SK-N-DZ (cell line): Measurements from ENCODE around the gene MAN1C1.
"Not testable (repeated sequence)": the region's sequence is repeated elsewhere in the genome, so short reads cannot be mapped to it uniquely, and the experiment has no call there.

Experiments used
- DNase-seq: peaks from one replicate; pipeline ENCODE4 v3.0.0-alpha.2; 2015; ENCODE audit warnings: low spot score

MAN1C1 gene

DNA sequence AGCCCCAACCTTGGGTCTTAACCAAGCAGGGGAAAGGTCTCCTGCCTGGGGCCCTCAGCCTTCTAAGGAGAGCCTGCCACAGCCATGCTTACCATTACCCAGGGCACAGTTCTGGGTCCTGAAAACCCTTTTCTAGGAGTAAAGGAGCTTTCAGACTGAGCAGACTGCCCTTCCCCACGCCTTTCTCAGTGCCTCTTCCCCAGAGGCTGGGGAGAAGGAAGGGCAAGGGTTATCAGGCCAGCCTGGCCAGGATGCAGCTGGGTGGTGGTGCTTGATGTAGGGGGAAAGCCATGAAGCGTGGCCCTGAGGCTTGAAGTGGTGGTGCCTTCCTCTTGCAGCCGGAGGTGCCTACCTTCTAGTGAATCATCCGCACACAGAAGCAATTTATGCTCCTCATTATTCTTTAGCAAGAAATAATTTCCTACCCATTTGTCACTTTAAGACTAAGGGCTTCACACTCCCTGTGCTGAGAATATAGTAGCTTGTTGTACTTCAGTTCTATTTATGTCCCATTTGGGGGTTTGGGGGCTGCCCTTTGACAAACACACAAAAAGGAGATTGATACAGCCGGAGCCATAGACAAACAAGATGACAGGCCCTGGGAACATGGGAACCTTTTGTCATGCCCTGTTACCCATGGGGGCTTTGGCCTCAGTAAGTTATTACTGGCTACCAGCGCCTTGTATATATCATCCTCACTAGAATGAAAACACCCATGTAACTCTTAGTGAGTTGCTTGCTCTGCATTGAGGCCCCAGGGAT lies 40.7 kb downstream of the MAN1C1 start:
- DNase-seq: no peak

DNA sequence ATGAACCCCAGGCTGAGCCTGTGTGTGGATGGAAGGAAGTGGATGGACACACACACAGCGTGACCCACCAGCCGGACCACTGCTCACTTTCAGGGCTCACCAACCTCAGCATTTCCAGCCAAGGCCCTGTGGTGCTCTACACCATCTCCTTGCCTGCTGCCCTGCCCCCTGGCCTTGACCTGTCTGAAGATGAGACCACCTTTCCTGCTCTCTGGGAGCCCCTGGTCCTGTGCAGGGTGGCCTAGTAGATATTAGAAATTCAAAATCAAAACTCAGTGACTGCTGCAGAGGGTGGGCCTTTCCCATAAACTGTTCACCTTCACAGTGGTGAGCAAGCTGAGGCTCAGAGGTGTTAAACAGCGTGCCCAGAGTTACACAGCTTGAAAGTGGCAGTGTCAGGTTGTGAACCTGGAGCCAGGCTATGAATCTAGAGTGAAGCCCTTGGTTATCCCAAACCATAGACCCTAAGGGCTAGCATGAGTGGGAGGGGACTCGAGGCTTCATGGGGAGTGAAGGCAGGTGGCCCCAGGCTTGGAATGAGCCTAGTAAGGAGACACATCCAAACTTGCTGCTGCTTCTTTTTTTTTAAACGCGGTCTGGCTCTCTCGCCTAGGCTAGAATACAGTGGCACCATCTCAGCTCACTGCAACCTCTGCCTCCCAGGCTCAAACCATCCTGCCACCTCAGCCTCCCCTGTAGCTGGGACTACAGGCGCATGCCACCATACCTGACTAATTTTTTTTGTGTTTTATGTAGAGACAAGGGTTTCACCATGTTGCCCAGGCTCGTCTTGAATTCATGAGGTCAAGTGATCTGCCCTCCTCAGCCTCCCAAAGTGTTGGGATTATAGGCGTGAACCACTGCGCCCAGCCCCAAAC lies 41.5 kb downstream of the MAN1C1 start:
- no peak for DNase-seq

DNA sequence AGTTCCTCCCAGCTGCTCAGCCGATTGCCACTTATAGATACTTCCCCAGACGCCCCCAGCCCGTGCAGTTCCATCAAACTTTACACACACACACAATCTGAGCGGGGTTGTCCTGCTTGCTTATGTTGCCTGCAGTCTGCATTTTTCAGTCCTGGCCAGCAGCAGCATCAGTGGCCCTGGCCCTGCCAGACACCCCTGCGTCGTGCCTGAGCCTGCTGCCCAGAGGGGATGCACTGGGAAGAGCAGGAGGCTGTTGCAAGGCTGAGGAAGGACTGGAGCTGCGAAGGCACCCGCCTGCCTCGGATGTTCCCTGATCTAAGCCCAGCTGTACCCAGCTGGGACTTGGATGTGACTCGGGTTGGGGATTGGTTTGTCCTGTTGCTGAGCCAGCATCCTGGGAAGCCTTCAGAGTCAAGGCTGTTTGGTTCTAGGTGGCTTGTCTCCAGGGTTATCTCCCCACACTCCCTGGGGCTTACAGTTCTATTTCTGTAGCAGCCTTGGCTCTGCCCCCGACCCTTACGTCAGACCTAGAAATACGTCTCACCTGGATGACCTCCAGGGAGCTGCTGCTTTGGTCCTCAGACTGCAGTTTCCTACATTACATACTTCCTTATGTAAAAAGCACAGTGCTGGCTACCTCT lies 42.3 kb downstream of the MAN1C1 start:
- peak; percentile 10 for DNase-seq

DNA sequence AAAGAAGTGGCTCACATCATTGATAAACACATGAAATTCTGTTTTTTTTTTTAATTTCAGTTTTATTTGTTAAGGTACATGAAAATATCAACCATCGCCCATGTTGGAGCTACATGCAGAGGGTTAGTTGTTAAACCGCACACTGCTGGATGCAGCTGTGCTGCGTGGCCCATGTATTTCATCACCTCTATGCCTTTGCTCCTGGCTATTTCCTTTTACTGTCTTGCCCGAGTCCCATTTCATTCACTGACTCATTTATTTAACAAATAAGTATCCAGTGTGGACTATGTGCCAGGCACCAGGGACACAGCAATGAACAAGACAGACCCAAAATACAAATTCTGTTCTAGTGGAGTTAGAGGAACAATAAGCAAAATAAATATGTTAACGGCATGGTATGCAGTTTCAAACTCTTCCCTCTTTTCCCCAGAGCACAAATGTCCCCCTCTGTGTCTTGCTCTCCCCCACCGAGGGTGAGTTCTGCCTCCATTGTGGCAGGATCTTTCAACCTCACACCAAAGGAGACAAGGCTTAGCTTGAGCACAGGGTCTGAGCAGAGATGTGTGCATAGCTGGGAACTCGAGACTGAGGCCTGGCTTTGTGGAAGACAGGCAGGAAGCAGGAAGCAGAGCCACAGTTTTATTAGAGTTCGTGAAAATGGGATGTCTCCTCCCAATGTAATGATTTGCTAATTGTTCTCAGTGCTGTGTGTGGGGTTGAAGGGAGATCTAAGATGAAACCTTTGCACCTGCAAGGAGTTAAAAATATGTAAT lies 44.6 kb downstream of the MAN1C1 start:
- DNase-seq: no peak

DNA sequence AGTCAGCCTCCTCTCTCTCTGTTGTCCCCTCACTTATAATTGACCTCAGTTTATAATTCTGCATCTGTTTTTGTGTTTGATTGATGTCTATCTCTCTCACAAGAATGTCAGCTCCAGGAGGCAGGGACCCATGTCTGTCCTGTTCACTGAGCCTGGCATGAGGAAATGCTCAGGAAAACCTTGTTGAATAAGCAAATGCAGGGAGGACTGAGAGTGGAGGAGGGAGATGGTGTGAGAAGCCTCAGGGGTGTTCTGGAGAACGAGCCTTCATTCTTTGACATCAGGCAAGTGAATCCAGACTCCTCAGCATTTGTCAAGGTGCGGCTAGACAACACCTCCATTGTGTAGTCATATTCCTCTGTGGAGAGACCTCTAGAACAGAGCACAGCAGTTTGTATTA lies 45.5 kb downstream of the MAN1C1 start:
- DNase-seq: no peak

DNA sequence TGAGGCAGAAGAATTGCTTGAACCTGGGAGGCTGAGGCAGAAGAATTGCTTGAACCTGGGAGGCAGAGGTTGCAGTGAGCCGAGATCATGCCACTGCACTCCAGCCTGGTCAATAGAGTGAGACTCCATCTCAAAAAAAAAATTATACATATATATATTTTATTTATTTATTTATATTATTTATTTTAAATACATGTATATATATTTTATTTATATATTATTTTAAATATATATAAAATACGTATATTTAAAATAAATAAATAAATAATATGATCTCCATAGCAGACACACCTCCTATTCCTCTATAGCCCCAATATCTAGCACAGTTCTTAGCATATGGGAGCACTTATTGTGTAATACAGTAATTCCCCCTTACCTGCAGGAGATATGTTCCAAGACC lies 46.4 kb downstream of the MAN1C1 start:
- DNase-seq: not testable (repeated sequence)

DNA sequence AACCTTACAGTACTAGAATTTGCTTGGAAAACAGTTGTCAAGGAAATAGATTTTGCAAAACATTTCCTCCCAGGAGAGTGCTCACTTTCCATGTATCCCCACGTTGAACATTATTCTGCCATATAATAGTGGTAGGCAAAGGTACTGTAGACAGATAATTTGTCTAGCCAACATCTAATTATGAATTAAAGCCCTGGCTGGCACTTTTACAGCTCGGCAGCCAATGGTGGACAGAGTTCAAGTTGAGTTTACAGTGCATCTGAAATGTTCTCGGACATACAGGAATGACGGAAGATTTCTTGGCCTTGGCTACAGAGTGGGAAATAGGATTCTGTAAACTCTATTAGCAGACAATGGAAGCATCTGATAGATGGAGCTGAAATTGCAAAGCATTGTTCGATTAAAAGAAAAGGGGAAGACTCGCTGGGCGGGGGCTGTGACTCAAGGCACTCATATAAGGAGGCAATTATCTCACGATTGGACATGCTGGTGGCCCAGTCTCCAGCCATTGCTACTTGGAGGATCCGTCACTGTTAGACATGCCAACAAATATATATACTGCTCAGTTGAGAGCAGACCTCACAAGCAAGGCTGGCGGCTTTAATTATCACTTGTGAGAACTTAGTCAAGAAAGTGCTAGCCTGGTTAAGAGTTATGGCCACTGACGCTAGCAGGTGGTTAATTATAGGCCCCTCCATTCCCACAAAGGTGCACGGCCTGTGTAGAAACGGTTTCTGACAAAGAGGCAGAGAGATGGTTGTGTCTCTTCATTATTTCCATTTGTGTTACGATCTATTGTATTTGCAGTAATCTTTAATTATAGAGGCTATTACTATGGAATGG lies 48.0 kb downstream of the MAN1C1 start:
- no peak for DNase-seq

DNA sequence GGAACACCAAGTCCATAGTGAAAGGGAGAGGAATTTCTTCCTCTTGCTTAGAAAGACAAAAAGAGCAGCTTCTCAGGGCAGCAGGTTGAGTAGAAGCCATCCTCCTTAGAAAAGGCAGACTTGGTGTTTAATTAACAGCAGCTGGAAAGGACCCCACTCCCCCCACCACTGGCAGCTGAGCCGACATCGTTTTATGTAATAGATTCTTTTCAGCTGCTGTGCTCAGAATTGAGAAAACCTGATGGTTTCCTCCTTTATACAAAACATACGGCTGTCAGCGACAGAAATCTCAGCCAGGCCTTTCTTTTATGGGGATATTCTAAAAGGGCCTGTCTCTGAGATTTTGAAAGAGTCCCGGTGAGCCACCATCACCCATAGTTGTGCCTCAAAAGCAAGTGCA lies 49.9 kb downstream of the MAN1C1 start:
- no peak for DNase-seq

DNA sequence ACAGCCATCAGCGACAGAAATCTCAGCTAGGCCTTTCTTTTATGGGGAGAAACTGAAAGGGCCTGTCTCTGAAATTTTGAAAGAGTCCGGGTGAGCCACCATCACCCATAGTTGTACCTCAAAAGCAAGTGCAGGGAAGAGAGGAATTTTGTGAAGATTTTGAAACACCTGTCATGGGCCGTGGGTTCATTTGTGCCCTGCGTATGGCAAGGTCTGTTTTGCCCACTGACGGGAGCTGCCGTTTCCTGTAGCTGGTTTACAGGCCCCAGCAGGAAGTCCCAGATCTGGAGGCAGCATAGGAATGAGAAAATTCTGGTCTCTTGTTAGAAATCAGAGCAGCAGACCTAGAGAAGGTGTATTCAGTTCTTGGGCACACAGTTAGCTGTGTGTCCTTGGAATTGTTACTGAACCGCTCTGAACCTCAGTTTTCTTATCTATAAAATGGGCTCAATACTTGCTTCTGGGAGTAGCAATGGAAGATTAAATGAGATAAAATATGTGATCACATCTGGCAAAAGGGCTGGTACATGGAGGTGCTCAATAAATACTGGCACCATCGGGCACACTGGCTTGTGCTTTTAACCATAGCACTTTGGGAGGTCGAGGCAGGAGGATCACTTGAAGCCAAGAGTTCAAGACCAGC lies 52.5 kb downstream of the MAN1C1 start:
- no peak for DNase-seq

DNA sequence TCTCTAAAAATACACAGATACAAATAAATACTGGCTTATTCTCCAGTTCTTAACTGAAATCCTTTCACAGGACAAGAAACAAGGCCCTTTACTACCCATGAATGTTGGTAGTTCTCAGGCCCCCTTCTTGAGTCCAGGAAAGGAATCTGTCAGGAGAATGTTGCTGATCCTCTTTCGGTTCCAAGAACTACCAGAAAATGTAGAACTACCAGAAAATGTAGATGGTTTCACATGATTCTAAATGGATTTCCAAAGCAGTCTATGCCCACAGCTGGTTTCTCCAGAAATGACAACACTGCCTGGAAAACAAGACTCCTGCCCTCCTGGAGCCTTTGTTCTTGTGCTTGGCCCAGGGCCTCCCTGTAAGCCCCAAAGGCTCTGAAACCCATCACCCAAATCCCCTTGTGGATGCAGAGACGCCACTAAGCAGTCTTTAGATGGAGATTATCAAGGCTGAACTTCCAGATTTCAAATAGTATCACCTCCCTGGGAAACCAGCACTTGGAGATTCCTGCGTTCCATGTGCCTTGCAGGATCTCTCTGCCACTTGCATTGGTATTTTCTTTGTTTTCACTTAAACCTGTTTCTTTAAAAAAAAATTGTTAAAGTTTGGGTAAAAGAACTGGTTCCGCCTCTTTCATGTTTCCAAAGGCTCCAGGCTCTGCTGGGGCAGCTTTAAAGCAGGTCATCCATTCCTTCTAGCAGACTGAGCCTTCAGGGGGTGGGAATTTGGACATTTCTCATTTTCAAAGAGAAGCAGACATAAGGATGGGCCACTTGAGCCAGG lies 53.4 kb downstream of the MAN1C1 start:
- DNase-seq: no peak

DNA sequence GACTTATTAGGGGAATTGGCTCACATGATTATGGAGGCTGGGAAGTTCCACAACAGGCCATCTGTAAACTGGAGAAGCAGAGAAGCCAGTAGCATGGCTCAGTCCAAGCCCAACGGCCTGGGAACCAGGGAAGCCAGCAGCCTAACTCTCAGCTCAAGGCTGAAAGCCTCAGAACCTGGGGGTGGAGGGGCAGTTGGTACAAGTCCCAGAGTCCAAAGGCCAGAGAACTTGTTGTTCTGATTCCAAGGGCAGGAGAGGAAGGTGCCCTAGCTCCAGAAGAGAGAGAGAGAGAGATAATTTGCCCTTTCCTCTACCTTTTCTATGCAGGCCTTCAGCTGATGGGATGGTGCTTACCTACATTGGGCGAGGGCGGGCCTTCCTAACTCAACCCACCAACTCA lies 55.3 kb downstream of the MAN1C1 start:
- no peak for DNase-seq

DNA sequence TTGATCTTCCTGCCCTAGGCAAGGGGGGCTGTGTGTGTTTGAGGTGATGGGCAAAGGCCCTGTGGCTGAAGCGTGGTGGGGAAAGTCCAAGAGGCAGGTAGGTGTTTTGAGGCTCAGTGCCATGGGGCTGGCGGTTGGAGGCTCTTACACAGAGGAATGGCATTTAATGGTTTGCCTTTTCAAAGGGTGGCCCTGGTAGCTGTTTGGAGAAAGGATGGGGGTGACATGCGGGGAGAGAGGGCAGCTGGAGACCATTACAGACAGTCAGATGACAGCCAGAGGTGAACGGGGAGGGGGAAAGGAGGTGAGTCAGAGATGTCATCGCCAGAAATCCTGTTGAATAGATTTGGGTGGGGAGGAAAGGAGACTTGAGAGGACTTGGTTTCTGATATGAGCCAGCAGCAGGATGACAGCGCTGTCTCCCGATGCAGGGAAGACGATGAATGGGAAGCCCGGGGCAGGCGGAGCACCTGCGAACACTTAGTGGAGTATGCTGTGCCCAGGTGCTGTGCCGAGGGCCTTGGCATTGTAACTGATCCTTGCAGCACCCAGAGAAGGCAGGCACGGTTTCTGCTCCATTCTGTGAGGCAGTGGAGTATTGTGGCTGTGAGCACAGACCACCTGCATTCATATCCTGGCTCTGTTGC lies 56.3 kb downstream of the MAN1C1 start:
- DNase-seq: no peak

DNA sequence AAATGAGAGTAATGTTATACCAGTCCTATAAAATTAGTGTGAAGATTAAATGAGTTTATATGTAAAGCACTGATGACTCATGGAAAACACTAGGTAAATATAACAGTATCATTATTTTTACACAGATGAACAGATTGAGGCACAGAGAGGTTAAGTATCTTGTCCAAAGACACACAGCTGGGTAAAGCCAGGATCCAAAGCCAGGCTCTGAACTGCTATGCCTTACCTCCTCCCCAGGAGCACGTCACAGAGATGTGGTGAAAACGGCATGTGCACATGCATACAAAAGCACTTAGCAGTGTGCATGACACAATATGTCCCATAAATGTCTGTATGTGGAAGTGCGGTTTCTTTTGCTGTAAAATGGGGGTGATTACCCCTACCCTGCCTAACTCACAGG lies 56.9 kb downstream of the MAN1C1 start:
- DNase-seq: no peak

DNA sequence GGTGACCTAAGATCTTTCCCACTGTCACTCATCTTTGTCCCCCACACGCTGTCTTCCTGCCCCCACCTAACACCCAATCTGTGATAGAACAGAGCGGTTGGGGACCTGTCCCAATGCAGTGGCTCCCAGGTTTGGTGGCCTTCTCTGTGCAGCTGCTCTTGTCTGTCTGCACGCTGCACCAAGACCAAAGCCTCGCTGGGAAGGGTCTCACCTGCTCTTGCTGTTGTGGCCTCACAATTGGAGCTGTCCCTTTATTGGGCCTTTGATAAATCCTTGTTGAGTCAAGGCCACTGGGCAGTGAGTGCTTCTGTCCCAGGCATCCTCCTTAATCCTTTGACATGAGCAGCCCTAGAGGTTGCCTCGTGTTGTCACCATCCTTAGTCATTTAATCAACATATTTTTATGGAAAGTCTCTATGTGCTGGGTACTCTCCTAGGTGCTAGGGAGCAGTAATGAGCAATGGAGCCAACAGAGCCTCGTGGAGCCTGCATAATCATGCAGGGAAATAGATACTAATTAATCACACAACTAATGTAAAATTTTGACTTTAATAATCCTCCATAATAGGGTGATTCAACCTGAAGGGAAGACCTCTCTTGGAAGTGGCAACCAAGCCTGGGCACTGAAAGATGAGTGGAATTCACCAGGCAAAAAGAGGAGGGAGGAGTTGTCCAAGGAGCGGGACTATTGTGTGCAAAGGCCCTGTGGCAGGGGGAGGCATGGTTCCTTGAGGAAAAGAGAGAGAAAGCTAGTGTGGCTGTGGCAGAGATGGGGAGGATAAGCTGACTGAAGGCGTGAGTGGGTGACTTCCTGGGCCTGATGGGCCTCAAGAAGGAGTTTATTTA lies 57.6 kb downstream of the MAN1C1 start:
- no peak for DNase-seq

DNA sequence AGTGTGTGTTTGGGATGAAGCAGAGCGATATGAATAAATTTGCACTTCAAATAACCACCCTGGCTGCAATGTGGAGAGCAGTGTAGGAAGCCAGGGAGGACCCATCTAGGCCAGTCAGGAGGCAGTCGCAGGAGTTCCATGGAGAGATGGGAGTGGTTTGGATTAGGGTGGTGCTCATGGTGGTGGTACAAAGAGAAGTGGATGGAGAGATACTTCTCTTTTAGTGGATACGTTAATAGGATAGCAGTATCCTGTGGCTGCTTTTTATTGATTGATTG lies 58.2 kb downstream of the MAN1C1 start:
- DNase-seq: no peak

DNA sequence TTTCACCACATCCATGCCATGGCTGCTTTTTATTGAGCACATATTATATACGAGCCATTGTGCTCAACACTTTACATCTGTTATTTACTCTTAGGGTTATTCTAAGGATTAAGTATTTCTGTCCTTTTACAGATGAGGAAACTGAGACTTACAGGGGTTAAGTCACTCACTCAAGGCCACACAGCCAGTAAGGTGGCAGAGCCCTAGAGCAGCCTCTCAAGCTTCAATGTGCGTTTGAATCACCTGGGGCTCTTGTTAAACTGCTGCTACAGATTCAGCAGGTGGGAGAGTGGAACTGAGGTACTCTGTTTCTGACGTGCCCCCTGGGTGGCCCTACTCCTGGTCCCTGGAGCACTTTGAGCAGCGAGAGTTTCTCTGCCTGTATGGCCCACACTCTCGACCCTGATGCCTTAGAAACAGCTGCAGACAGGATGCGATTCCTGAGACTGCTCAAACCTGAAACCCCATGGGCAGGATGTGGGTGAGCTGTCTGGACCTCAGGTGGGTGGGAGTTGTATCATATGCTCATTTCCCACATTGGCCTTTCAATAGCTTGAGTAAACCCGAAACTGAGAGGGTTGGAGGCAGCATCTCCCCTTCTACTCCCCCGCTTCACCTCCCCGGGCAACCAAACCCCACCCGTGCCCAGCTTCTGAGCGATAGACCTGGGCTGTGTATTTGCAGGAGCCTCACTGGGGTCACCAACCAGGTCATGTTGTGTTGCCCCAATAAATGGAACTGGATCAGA lies 59.3 kb downstream of the MAN1C1 start:
- no peak for DNase-seq

DNA sequence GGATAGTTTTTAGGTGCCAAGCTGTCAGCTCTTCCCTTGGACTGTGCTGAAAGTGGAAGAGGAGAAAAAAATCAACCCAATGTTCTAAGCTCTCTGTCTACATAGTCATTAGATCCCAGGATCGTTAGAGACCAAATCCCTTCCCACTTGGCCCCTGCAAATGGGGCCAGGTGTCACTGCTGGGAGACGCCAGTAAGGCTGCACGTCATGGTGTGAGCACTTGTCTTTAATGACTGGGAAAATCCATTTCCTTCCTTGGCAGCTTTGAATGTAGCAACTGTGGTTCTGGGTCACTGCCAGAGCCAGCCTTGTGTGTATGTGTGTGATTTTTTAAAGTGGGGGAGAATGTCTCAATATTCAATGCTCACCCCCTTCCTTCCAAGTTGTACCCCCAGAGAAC lies 59.9 kb downstream of the MAN1C1 start:
- no peak for DNase-seq
